H9 (cell line): ENCODE data around the gene CDK8. TPM values are rescaled to one million over a fixed set of nuclear protein-coding genes. Genes with fewer than 3 reads are reported as not detected.

Source experiments
- DNase-seq: peaks from one replicate; pipeline ENCODE4 v3.0.0-alpha.2; 2017
- H2AFZ ChIP-seq: one replicate; pipeline ENCODE4 v1.6.1; 2013; ENCODE audit warnings: mild to moderate bottlenecking, low read length, control low read depth, moderate library complexity
- H2AK5ac ChIP-seq: 2 replicates; pipeline ENCODE4 v1.6.1; 2013; ENCODE audit warnings: low read length, control low read depth, mixed read lengths; ENCODE audit not compliant: insufficient read length
- H2BK120ac ChIP-seq: one replicate; pipeline ENCODE4 v1.6.1; 2013; ENCODE audit warnings: low read depth, mild to moderate bottlenecking, low read length, control low read depth, inconsistent platforms; ENCODE audit not compliant: poor library complexity, severe bottlenecking
- H2BK12ac ChIP-seq: 2 replicates; pipeline ENCODE4 v1.6.1; 2013; ENCODE audit warnings: low read length, control low read depth, mixed read lengths, low read depth; ENCODE audit not compliant: insufficient read length
- H2BK15ac ChIP-seq: 2 replicates; pipeline ENCODE4 v1.6.1; 2013; ENCODE audit warnings: low read depth, low read length, control low read depth
- H2BK20ac ChIP-seq: one replicate; pipeline ENCODE4 v1.6.1; 2013; ENCODE audit warnings: low read depth, mild to moderate bottlenecking, low read length, control low read depth, inconsistent platforms; ENCODE audit not compliant: poor library complexity, severe bottlenecking
- H2BK5ac ChIP-seq: 2 replicates; pipeline ENCODE4 v1.6.1; 2013; ENCODE audit warnings: low read length, control low read depth, mixed read lengths; ENCODE audit not compliant: insufficient read length
- H3K14ac ChIP-seq: 2 replicates; pipeline ENCODE4 v1.6.1; 2013; ENCODE audit warnings: low read length, control low read depth; ENCODE audit not compliant: insufficient read depth
- H3K18ac ChIP-seq: 2 replicates; pipeline ENCODE4 v1.6.1; 2013; ENCODE audit warnings: low read depth, mild to moderate bottlenecking, mixed read lengths, low read length, control low read depth; ENCODE audit not compliant: insufficient read length
- H3K23ac ChIP-seq: 2 replicates; pipeline ENCODE4 v1.6.1; 2013; ENCODE audit warnings: low read length, control low read depth, mixed read lengths, low read depth; ENCODE audit not compliant: insufficient read length
- H3K23me2 ChIP-seq: 2 replicates; pipeline ENCODE4 v1.6.1; 2013; ENCODE audit warnings: low read depth, mild to moderate bottlenecking, mixed read lengths, low read length, control low read depth; ENCODE audit not compliant: insufficient read length, poor library complexity, severe bottlenecking
- H3K27ac ChIP-seq: 2 replicates; pipeline ENCODE4 v1.5.1; 2013; ENCODE audit warnings: low read length, control low read depth, mixed read lengths, low read depth; ENCODE audit not compliant: insufficient read length
- H3K27me3 ChIP-seq: 2 replicates; pipeline ENCODE4 v1.6.1; 2013; ENCODE audit warnings: low read length, control low read depth, inconsistent platforms; ENCODE audit not compliant: insufficient read depth
- H3K4ac ChIP-seq: 2 replicates; pipeline ENCODE4 v1.6.1; 2013; ENCODE audit warnings: low read depth, mild to moderate bottlenecking, control low read depth, inconsistent platforms, low read length, moderate library complexity
- H3K4me1 ChIP-seq: 2 replicates; pipeline ENCODE4 v1.6.1; 2013; ENCODE audit warnings: low read length, control low read depth, inconsistent platforms; ENCODE audit not compliant: insufficient read depth
- H3K4me2 ChIP-seq: 2 replicates; pipeline ENCODE4 v1.6.1; 2013; ENCODE audit warnings: low read length, control low read depth, mixed read lengths; ENCODE audit not compliant: insufficient read length, insufficient read depth
- H3K56ac ChIP-seq: 2 replicates; pipeline ENCODE4 v1.6.1; 2013; ENCODE audit warnings: low read depth, mild to moderate bottlenecking, mixed read lengths, low read length, control low read depth; ENCODE audit not compliant: insufficient read length
- H3K79me1 ChIP-seq: 2 replicates; pipeline ENCODE4 v1.6.1; 2013; ENCODE audit warnings: low read depth, mild to moderate bottlenecking, moderate library complexity, low read length, control low read depth, inconsistent platforms; ENCODE audit not compliant: insufficient read depth, poor library complexity, severe bottlenecking
- H3K79me2 ChIP-seq: 2 replicates; pipeline ENCODE4 v1.6.1; 2013; ENCODE audit warnings: low read length, control low read depth, inconsistent platforms; ENCODE audit not compliant: insufficient read depth
- H3K9ac ChIP-seq: 2 replicates; pipeline ENCODE4 v1.6.1; 2013; ENCODE audit warnings: low read length, control low read depth, mixed read lengths; ENCODE audit not compliant: insufficient read length; ENCODE audit errors: extremely low read depth
- H3K9me3 ChIP-seq: one replicate; pipeline ENCODE4 v1.6.1; 2013; ENCODE audit warnings: low read depth, low read length, inconsistent platforms; ENCODE audit not compliant: control insufficient read depth
- H3T11ph ChIP-seq: one replicate; pipeline ENCODE4 v1.6.1; 2013; ENCODE audit warnings: mild to moderate bottlenecking, low read length, control low read depth, inconsistent platforms
- H4K20me1 ChIP-seq: one replicate; pipeline ENCODE4 v1.6.1; 2013; ENCODE audit not compliant: control insufficient read depth, insufficient read length, insufficient read depth
- H4K5ac ChIP-seq: 2 replicates; pipeline ENCODE4 v1.6.1; 2013; ENCODE audit warnings: low read depth, mild to moderate bottlenecking, mixed read lengths, low read length, control low read depth; ENCODE audit not compliant: insufficient read length
- H4K8ac ChIP-seq: replicated peaks from 2 replicates; pipeline ENCODE4 v1.6.1; 2013; ENCODE audit warnings: low read length, control low read depth, mixed read lengths, low read depth; ENCODE audit not compliant: insufficient read length
- H4K91ac ChIP-seq: 2 replicates; pipeline ENCODE4 v1.6.1; 2013; ENCODE audit warnings: low read depth, mild to moderate bottlenecking, moderate library complexity, mixed read lengths, low read length, control low read depth; ENCODE audit not compliant: insufficient read length
- H3K27ac Mint-ChIP-seq, 3 experiments: 2 replicates in 2 of 3; 3 replicates in 1 of 3; pipeline ENCODE4 v1.8.0; 2020 to 2021; ENCODE audit warnings: mixed read lengths in 3 of 3, mild to moderate bottlenecking in 1 of 3, moderate library complexity in 1 of 3
- H3K27me3 Mint-ChIP-seq: 2 replicates; pipeline ENCODE4 v1.8.0; 2021; ENCODE audit warnings: low read depth, mild to moderate bottlenecking, moderate library complexity, mixed read lengths
- H3K36me3 Mint-ChIP-seq, 3 experiments: 2 replicates in 2 of 3; 3 replicates in 1 of 3; pipeline ENCODE4 v1.8.0; 2020 to 2021; ENCODE audit warnings: low read depth in 3 of 3, mixed read lengths in 3 of 3; ENCODE audit not compliant: insufficient read depth in 1 of 3
- H3K4me1 Mint-ChIP-seq, 2 experiments: 2 replicates each; pipeline ENCODE4 v1.8.0; 2020; ENCODE audit warnings: mixed read lengths in 2 of 2
- H3K4me3 Mint-ChIP-seq, 2 experiments: 2 replicates in 1 of 2; 3 replicates in 1 of 2; pipeline ENCODE4 v1.8.0; 2020 to 2021; ENCODE audit warnings: mild to moderate bottlenecking in 2 of 2, mixed read lengths in 2 of 2, moderate library complexity in 1 of 2
- H3K9me3 Mint-ChIP-seq, 2 experiments: 2 replicates in 1 of 2; 3 replicates in 1 of 2; pipeline ENCODE4 v1.8.0; 2020; ENCODE audit warnings: mild to moderate bottlenecking in 2 of 2, mixed read lengths in 2 of 2, moderate library complexity in 1 of 2
- CTCF ChIP-seq: fragments of 200-600 bp; sonication (generic); conservative IDR thresholded peaks from 3 replicates; pipeline ENCODE4 v1.8.0; 2021; ENCODE audit warnings: antibody characterized with exemption, mild to moderate bottlenecking
- WGBS: extraction: QIAGEN DNeasy Blood & Tissue Kit; methylation state at CpG from one replicate; pipeline ENCODE4 v1.1.7; 2013; ENCODE audit warnings: missing lambda C conversion rate, low lambda C conversion rate, mixed read lengths; ENCODE audit not compliant: insufficient read length; ENCODE audit errors: extremely low coverage; 5-methylcytosine and 5-hydroxymethylcytosine counted together
- total RNA-seq: library from RNA; stranded (reverse); gene quantifications from 2 replicates; pipeline ENCODE4 v1.2.1, GENCODE V29; 2021

Gene CDK8
- total RNA-seq, 1 experiment from 2014 or later, result 18.1 TPM

- Mint-ChIP-seq H3K27me3 (peaks cover 8% of the 10 kb centered on the region; the same call in 1 of the 2 replicates), H3K4me3 (no peak overlapping the region), H3K4me1 (peaks cover 3 to 4% of the 10 kb centered on the region in 2 experiments; a peak in 3 of 4 replicates), H3K36me3 (no peaks in the 10 kb centered on the region), H3K9me3 (no peaks in the 10 kb centered on the region), H3K27ac (no peak overlapping the region)
- Histone ChIP-seq H3K79me1 (no peaks in the 10 kb centered on the region), H3K14ac (no peak overlapping the region), H2BK20ac (no peak overlapping the region), H2BK5ac (no peak overlapping the region), H4K5ac (no peak overlapping the region), H2AK5ac (no peak overlapping the region), H3K79me2 (no peaks in the 10 kb centered on the region), H3T11ph (no peak overlapping the region), H3K23ac (no peak overlapping the region), H4K8ac (no peak overlapping the region), H3K23me2 (peaks cover 3% of the 10 kb centered on the region), H2BK12ac (no peak overlapping the region), H3K18ac (no peak overlapping the region), H3K9ac (no peak overlapping the region), H3K27ac (no peak overlapping the region), H3K56ac (no peak overlapping the region), H4K91ac (no peak overlapping the region), H4K20me1 (no peaks in the 10 kb centered on the region), H3K4me2 (no peak overlapping the region), H2BK120ac (no peak overlapping the region), H3K4ac (no peak overlapping the region), H2BK15ac (no peak overlapping the region), H3K4me1 (no peaks in the 10 kb centered on the region), H2AFZ (no peak overlapping the region), H3K9me3 (no peaks in the 10 kb centered on the region), H3K27me3 (no peaks in the 10 kb centered on the region; the same call in 1 of the 2 replicates)
- no CpG with 5 or more reads among the region's 6 CpGs for WGBS
- TF ChIP-seq CTCF, result no peak
- no peak for DNase-seq
Observed at GRCh38 chr13:26227166-26227971, 26.6 kb upstream of the CDK8 start.
